Type B pancreatic cell (in vitro differentiated cells): ENCODE measurements around the gene GRK5. TPM values are rescaled to one million over a fixed set of nuclear protein-coding genes. Genes with fewer than 3 reads are reported as not detected.
A peak's percentile ranks its signal among the peaks of the same experiment; 100 is the strongest.

ENCODE experiments used
- DNase-seq: peaks from one replicate; pipeline ENCODE4 v3.0.0; 2021; ENCODE audit warnings: mixed read lengths; ENCODE audit not compliant: unreplicated experiment; ENCODE audit errors: extremely low spot score
- H3K27ac Mint-ChIP-seq: 2 replicates; pipeline ENCODE4 v1.8.0; 2021; ENCODE audit warnings: mild to moderate bottlenecking, mixed read lengths
- H3K27me3 Mint-ChIP-seq: 2 replicates; pipeline ENCODE4 v1.8.0; 2021; ENCODE audit warnings: mixed read lengths
- H3K36me3 Mint-ChIP-seq: 2 replicates; pipeline ENCODE4 v1.8.0; 2021; ENCODE audit warnings: mixed read lengths
- H3K4me1 Mint-ChIP-seq: one replicate; pipeline ENCODE4 v1.8.0; 2021; ENCODE audit warnings: mixed read lengths; ENCODE audit not compliant: unreplicated experiment
- H3K4me3 Mint-ChIP-seq: 2 replicates; pipeline ENCODE4 v1.8.0; 2021; ENCODE audit warnings: mild to moderate bottlenecking, mixed read lengths
- H3K9me3 Mint-ChIP-seq: 2 replicates; pipeline ENCODE4 v1.8.0; 2021; ENCODE audit warnings: mixed read lengths
- CTCF ChIP-seq: fragments of 200-600 bp; sonication (generic); conservative IDR thresholded peaks from 2 replicates; pipeline ENCODE4 v1.5.0; 2021; ENCODE audit warnings: antibody characterized with exemption, mild to moderate bottlenecking
- total RNA-seq: library from RNA; stranded (reverse); gene quantifications from 2 replicates; pipeline ENCODE4 v1.2.1, GENCODE V29; 2021; ENCODE audit warnings: low replicate concordance

GRK5 gene
- total RNA-seq, 1 donor from 2014 or later, result 24.8 TPM

GRCh38 chr10:119398996-119399395 lies 191.6 kb downstream of the GRK5 start:
- no peak overlapping the region for H3K4me3 Mint-ChIP-seq
- H3K27me3 Mint-ChIP-seq, result no peaks in the 10 kb centered on the region
- no peaks in the 10 kb centered on the region for H3K9me3 Mint-ChIP-seq
- no peaks in the 10 kb centered on the region for H3K36me3 Mint-ChIP-seq
- DNase-seq, result no peak
- no peak overlapping the region for H3K27ac Mint-ChIP-seq
- TF ChIP-seq CTCF, result no peak
- peaks cover 25% of the 10 kb centered on the region for H3K4me1 Mint-ChIP-seq

- H3K4me3 Mint-ChIP-seq, result no peak overlapping the region
- H3K27ac Mint-ChIP-seq, result peak overlapping the region; percentile 39
- TF ChIP-seq CTCF, result no peak
- H3K4me1 Mint-ChIP-seq, result peaks cover 25% of the 10 kb centered on the region
- DNase-seq, result no peak
- no peaks in the 10 kb centered on the region for H3K9me3 Mint-ChIP-seq
- H3K27me3 Mint-ChIP-seq, result no peaks in the 10 kb centered on the region
- H3K36me3 Mint-ChIP-seq, result no peaks in the 10 kb centered on the region
Observed at GRCh38 chr10:119399466-119399865, 192.1 kb downstream of the GRK5 start.

DNA sequence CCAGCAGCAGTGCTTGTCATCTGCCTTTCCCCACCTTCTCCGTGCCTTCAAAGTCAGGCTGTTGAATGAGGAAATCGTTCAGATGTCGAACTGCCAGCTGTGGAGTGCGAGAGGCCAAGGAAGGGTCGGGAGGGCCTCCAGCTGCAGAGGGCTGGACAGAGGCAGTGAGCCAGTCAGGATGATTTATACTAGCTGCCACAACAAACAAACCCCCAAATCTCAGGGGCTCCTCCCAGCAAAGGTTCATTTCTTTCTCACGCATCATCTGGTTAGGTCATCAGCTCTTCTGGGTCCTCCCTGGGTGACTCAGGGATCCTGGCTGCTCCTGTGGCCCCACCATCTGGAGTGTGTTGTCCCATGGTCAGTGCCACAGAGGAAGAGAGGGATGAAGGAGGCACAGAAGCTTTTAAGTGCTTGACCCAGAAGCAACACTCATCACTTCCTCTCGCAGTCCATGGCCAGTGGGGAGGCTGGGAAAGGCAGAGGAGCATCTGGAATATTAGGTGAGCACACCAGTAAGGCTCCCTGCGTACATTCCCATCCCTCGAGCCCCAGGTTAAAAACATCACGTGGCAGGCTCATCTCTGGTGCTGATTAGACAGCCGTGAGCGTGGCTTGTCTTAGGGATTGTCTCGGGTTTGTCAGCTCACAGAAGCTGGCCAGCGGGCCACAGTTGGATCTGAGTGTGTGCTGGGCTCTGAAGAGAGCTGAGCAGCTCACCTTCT lies 194.5 kb downstream of the GRK5 start:
- Mint-ChIP-seq H3K4me1 (peaks cover 25% of the 10 kb centered on the region), H3K36me3 (no peaks in the 10 kb centered on the region), H3K4me3 (peak overlapping the region; percentile 23), H3K9me3 (no peaks in the 10 kb centered on the region), H3K27me3 (no peaks in the 10 kb centered on the region), H3K27ac (peak overlapping the region; percentile 39)
- TF ChIP-seq CTCF, result no peak
- no peak for DNase-seq

GRCh38 chr10:119403921-119404320 lies 196.6 kb downstream of the GRK5 start:
- Mint-ChIP-seq H3K36me3 (no peaks in the 10 kb centered on the region), H3K27me3 (no peaks in the 10 kb centered on the region), H3K4me1 (peaks cover 30% of the 10 kb centered on the region), H3K9me3 (no peaks in the 10 kb centered on the region), H3K4me3 (no peak overlapping the region), H3K27ac (no peak overlapping the region)
- TF ChIP-seq CTCF, result peak; percentile 40
- DNase-seq, result no peak

DNA sequence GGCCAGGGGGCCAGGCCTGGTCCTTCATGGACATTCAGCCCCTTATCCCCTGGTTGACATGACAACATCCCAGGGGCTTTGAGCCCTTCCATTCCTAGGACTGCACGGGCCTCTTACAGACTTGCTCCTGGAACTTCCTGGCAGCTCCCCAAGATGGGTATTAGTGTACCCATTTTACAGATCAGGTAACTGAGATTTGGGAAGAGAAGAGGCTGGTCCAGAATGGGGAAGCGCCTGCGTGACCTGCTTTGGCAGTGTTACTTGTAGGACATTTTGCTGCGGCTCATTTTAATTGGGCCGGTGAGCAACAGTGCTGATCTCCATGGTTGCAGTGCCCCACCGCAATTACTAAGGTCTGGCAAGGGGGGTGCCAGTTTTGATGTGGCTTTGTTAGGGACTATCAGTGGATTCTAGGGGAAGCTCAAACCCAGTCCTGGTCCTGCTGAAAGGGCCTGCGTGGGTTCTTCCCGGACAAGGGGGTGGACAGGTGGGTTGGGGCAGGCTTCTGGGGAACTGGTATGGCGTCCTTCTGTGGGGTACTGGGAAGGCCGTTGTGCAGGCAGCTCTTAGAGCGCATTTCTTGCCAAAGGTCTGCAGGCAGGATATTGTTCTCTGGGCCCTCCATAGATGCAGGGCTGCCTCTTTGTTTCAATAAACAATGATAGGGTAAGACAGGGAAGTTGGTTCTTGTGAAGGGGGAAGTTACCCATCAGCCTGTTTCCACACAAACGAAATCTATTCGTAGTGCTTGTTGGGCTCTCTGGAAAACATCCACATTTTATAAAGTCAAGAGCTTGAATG lies 197.5 kb downstream of the GRK5 start:
- Mint-ChIP-seq H3K4me3 (no peak overlapping the region), H3K27ac (no peak overlapping the region), H3K27me3 (no peaks in the 10 kb centered on the region), H3K36me3 (no peaks in the 10 kb centered on the region), H3K9me3 (no peaks in the 10 kb centered on the region), H3K4me1 (peaks cover 33% of the 10 kb centered on the region)
- no peak for TF ChIP-seq CTCF
- no peak for DNase-seq
